GM19351 (cell line): ENCODE data around the gene TOP2B.

Experiments
- ATAC-seq: cut with Tn5 transposase; IDR thresholded peaks from one replicate; pipeline ENCODE4 v1.9.1; 2021; ENCODE audit warnings: mild to moderate bottlenecking, moderate library complexity; ENCODE audit not compliant: unreplicated experiment

TOP2B gene

GRCh38 chr3:25664812-25665314, at the start of gene TOP2B:
TSS of gene TOP2B (minus strand) at chr3:25664907. CDS start at chr3:25664297, 610 bp downstream.
- ATAC-seq = peak; percentile 78

GRCh38 chr3:25713341-25713985, 48.8 kb upstream of the TOP2B start:
- ATAC-seq = no peak

- no peak for ATAC-seq
These were observed 46.4 kb upstream of the TOP2B start for GRCh38 chr3:25711090-25711489.

- no peak for ATAC-seq
These were observed 43.3 kb upstream of the TOP2B start for GRCh38 chr3:25708036-25708435.

GRCh38 chr3:25707268-25707926, 42.7 kb upstream of the TOP2B start:
- no peak for ATAC-seq

- ATAC-seq = no peak
These were observed 41.5 kb upstream of the TOP2B start for GRCh38 chr3:25706213-25706612.

GRCh38 chr3:25697553-25697952, 32.8 kb upstream of the TOP2B start:
- no peak for ATAC-seq

GRCh38 chr3:25695731-25696420, 31.2 kb upstream of the TOP2B start:
- ATAC-seq = no peak

- ATAC-seq = no peak
These were observed 28.5 kb upstream of the TOP2B start for GRCh38 chr3:25693238-25693637.

- no peak for ATAC-seq
These were observed 27.6 kb upstream of the TOP2B start for GRCh38 chr3:25692341-25692740.

GRCh38 chr3:25690768-25691533, 26.2 kb upstream of the TOP2B start:
- no peak for ATAC-seq

- ATAC-seq = no peak
These were observed 24.5 kb upstream of the TOP2B start for GRCh38 chr3:25689226-25689625.

- ATAC-seq = no peak
These were observed 23.0 kb upstream of the TOP2B start for GRCh38 chr3:25687742-25688141.

GRCh38 chr3:25686766-25687165, 22.1 kb upstream of the TOP2B start:
- no peak for ATAC-seq

GRCh38 chr3:25683882-25684281, 19.2 kb upstream of the TOP2B start:
- ATAC-seq = no peak

GRCh38 chr3:25683410-25683809, 18.7 kb upstream of the TOP2B start:
- no peak for ATAC-seq

- no peak for ATAC-seq
These were observed 15.1 kb upstream of the TOP2B start for GRCh38 chr3:25679642-25680302.

GRCh38 chr3:25679166-25679565, 14.5 kb upstream of the TOP2B start:
- no peak for ATAC-seq

GRCh38 chr3:25678581-25678980, 13.9 kb upstream of the TOP2B start:
- ATAC-seq = no peak

GRCh38 chr3:25677121-25677520, 12.4 kb upstream of the TOP2B start:
- ATAC-seq = no peak

- no peak for ATAC-seq
These were observed 10.0 kb upstream of the TOP2B start for GRCh38 chr3:25674670-25675069.
